ENCODE results near the gene MEF2A.

MEF2A gene

DNA sequence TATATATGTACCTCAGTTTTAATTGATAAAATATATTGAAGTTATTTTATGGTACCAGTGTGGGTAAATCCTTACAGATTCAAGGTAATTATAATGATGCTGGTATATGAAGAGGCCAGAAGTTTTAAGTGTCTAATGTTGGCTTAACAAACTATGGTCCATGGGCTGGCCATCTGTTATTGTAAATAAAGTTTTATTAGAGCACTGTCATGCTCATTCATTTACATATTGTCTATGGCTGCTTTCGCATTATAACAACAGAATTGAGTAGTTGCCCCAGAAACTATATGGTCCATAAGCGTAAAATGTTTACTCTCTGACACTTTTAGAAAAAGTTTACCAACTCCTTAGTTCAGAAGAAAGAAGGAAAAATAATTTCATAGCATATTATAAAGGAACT lies 67.9 kb downstream of the MEF2A start:
- no peak overlapping the region for H3K4me3 ChIP-seq (ENCODE audit: low read depth, low read length)
- TF ChIP-seq, protein P1, sequence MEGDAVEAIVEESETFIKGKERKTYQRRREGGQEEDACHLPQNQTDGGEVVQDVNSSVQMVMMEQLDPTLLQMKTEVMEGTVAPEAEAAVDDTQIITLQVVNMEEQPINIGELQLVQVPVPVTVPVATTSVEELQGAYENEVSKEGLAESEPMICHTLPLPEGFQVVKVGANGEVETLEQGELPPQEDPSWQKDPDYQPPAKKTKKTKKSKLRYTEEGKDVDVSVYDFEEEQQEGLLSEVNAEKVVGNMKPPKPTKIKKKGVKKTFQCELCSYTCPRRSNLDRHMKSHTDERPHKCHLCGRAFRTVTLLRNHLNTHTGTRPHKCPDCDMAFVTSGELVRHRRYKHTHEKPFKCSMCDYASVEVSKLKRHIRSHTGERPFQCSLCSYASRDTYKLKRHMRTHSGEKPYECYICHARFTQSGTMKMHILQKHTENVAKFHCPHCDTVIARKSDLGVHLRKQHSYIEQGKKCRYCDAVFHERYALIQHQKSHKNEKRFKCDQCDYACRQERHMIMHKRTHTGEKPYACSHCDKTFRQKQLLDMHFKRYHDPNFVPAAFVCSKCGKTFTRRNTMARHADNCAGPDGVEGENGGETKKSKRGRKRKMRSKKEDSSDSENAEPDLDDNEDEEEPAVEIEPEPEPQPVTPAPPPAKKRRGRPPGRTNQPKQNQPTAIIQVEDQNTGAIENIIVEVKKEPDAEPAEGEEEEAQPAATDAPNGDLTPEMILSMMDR (IDR thresholded peaks at IDR 0.05; ENCODE audit: insufficient read depth, low read depth, low read length, missing control alignments) = no peak
- no peak for DNase-seq (ENCODE audit: low read depth)

- TF ChIP-seq, protein P1 (IDR thresholded peaks at IDR 0.05; ENCODE audit: insufficient read depth, low read depth, low read length, missing control alignments) = no peak
- no peak overlapping the region for H3K4me3 ChIP-seq (ENCODE audit: low read depth, low read length)
Observed at GRCh38 chr15:99634576-99634975, 68.8 kb downstream of the MEF2A start.

DNA sequence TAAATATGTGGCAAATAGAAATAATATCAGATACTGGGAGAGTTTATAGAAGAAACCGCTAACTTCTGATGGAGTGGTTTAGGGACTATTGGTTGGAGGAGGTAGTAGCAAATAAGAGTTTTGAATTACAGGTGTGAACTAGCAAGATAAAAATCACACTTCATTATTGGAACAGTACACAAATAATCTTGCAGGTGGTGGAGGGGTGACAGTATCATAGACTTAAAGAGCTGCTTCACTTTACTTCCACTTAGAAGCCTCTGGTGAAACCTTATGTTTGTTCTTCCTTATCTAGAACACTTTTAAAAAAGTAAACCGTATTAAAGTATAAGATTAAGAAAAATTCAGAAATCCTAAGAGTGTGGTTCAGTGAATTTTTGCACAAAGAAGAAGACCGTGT lies 69.4 kb downstream of the MEF2A start:
- no peak overlapping the region for H3K4me3 ChIP-seq (ENCODE audit: low read depth, low read length)
- no peak for DNase-seq (ENCODE audit: low read depth)
- TF ChIP-seq, protein P1 (IDR thresholded peaks at IDR 0.05; ENCODE audit: insufficient read depth, low read depth, low read length, missing control alignments) = no peak

More at GRCh38 chr15:99634576-99634975, 68.8 kb downstream of the MEF2A start:
- no peak for DNase-seq (ENCODE audit: low read depth)

- DNase-seq (ENCODE audit: low read depth) = peak; percentile 67
- TF ChIP-seq, protein P1 (IDR thresholded peaks at IDR 0.05; ENCODE audit: insufficient read depth, low read depth, low read length, missing control alignments) = no peak
Observed at GRCh38 chr15:99635794-99636193, 70.0 kb downstream of the MEF2A start.

GRCh38 chr15:99644913-99645542 lies 79.2 kb downstream of the MEF2A start:
- no peak overlapping the region for H3K4me3 ChIP-seq (ENCODE audit: low read depth, low read length)
- DNase-seq (ENCODE audit: low read depth) = no peak
- TF ChIP-seq, protein P1 (IDR thresholded peaks at IDR 0.05; ENCODE audit: insufficient read depth, low read depth, low read length, missing control alignments) = no peak

More at GRCh38 chr15:99635794-99636193, 70.0 kb downstream of the MEF2A start:
- H3K4me3 ChIP-seq (ENCODE audit: low read depth, low read length) = no peak overlapping the region

DNA sequence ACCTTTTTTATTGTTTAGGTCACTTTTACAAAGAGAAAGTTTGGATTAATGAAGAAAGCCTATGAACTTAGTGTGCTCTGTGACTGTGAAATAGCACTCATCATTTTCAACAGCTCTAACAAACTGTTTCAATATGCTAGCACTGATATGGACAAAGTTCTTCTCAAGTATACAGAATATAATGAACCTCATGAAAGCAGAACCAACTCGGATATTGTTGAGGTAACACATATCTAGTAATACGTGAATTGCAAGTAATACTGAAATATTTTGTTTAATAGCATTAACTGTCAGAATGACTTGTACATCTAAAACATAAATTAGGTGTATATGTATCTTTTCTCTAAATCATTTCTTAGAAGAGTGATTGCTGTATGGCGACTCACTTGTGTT lies 79.8 kb downstream of the MEF2A start:
- no peak overlapping the region for H3K4me3 ChIP-seq (ENCODE audit: low read depth, low read length)
- TF ChIP-seq, protein P1 (IDR thresholded peaks at IDR 0.05; ENCODE audit: insufficient read depth, low read depth, low read length, missing control alignments) = no peak
- no peak for DNase-seq (ENCODE audit: low read depth)

DNA sequence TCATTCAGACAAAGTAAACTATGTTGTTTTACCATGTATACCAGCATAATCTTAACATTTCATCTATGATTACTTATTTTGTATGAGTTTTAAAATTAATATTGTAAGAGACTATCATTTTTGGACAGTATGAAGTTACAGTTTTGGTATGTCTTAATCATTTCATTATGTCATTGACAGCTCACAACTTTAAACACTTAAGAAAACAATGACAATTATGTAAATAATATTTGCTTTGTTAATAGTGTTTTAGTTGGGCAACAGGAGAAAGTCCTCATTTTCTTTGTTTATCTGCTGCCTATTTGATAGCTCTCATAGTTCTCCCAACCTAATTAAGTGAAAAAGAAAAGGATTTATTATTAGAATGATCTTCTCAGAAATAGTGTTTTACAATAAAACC lies 80.2 kb downstream of the MEF2A start:
- TF ChIP-seq, protein P1 (IDR thresholded peaks at IDR 0.05; ENCODE audit: insufficient read depth, low read depth, low read length, missing control alignments) = no peak
- H3K4me3 ChIP-seq (ENCODE audit: low read depth, low read length) = no peak overlapping the region
- no peak for DNase-seq (ENCODE audit: low read depth)

Measured in GM12865 (cell line).